HG03139 (cell line): ENCODE data around the gene ELK4.

ENCODE experiments used
- ATAC-seq: cut with Tn5 transposase; IDR thresholded peaks from one replicate; pipeline ENCODE4 v1.9.1; 2021; ENCODE audit not compliant: unreplicated experiment

Gene ELK4

DNA sequence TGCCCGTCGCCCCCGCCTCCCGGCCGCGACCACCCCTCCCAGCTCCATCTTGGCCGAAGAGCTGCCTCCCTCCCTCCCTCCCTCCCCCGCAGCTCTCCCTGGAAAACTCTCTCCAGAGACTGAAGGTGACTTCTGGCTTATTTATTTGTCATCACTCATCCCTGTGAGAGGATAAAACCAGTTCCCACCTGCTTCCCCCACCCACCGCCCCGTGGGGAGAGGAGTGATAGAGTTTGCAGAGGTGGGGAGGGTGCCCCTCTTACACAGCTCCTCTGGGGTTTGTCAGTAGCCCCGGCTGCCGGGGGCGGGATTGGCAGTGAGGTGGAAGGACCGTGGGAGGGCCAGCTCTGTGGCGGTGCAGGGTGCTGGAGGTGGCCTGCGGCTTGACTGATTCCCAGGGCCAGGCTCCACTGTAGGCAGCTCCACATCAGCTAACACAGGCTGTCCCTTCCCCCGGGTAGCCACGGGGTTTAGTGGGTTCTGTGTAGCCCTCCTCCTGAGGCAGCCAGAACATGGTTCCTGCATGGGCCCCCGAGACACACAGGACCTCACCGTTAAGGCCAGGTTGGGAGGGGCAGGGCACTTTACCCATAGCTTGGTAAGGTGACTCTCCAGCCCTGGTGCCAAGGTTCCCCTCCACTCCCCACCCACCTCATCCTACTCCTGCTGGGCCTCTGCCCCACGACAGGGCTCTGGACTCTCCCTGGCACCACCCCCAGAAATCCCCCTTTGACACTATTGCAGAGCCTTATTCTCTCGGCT, 62.2 kb downstream of the ELK4 start:
- no peak for ATAC-seq

GRCh38 chr1:205568469-205569361, 63.1 kb downstream of the ELK4 start:
- ATAC-seq: no peak

DNA sequence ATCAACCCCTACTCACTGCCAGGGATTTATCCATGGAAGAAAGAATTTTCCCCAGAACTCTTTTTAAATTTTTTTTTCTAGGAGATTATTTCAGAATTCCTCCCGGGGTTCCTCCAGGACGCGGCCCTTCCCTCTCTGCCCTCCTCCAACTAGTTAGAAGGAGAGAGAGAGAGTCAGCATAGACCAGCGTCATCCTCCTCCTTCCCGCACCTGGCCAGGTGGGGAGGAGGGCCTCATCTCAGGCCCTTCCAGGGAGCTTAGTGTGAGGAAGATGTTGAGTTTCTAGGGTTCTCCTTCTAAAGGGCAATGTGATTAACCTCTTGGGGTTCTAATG, 63.7 kb downstream of the ELK4 start:
- ATAC-seq: no peak

DNA sequence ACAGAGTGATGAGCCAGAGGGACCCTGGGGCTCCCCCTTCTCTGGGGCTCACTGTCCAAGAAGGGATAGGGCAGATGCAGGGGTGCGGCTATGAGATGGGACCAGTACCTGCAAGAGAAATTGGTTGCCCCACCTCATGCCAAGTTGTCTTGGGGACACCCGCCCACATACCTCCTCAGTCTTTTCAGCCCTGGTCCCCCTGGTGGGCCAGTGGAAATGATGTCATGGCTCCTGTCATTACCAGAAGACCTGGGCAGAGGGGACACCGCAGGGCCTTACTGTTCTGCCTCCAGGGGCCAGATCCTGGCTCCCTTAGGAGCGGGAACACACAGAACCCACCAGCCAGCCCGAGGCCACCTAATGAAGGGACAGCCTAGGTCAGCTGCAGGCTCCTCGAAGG, 64.1 kb downstream of the ELK4 start:
- no peak for ATAC-seq

- ATAC-seq: no peak
These were observed 66.0 kb downstream of the ELK4 start for GRCh38 chr1:205565799-205566198.

DNA sequence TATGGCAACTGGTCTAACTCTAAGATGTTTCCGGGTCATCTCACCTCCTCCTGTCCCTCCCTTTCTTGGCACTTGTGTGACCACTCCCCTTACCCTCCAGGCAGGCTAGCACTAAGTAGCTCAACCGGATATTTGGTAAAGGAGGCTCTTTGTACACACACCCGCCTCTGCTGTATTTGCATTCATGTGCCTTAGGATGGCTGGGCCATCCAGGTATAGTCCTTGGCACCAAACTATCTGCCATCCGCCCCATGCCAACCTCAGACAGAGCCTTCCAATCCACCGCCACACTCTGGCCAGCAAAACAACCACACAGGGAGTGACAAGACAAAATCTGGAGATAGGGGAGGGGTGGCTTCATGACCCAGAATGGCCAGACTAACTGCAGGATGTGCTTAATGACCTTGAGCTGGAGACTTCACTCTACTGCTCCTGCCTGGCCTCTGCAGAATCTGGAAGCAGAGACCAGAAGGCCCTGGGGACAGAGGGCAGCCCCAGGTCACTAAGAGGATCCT, 67.8 kb downstream of the ELK4 start:
- no peak for ATAC-seq

DNA sequence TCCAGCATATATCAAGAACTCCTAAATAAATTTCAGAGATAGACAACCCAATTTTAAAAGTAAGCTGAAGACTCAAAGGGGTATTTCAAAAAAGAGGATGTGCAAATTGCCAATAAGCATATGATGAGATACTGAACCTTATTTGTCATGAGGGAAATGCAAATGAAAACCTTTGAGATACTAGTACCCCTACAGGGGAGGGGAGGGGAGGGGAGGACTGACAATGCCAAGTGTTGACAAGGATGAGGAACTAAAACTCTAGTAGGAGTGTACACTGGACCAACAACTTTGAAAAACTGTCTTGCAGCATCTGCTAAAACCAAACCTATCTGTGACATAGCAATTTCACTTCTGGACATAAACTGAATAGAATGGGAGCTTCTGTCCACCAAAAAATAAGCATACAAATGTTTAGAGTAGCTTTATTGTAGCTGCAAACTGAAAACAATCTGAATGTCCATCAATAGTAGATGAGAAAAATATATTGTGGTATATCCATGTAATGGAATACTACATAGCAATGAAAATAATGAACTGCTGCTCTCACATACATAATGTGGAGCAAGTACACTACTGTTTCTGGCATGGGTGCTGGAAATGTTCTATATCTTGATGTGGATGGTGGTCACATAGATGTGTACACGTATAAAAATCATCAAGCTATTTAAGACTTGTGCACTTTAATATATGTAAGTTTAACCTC, 70.2 kb downstream of the ELK4 start:
- ATAC-seq: no peak
